WTC11 (cell line): Measurements from ENCODE around the gene PIGV.

ENCODE experiments used
- CREB1 ChIP-seq: sonication (generic); formaldehyde crosslinking; IDR thresholded peaks from 2 replicates; pipeline ENCODE4 v1.8.0; 2023; ENCODE audit warnings: mild to moderate bottlenecking, missing genetic modification reagents
- CTCF ChIP-seq: fragments of 200-600 bp; IDR thresholded peaks from 2 replicates; pipeline ENCODE4 v1.8.0; 2022; ENCODE audit warnings: antibody characterized with exemption
- FOXK1 ChIP-seq: sonication (generic); formaldehyde crosslinking; IDR thresholded peaks from 2 replicates; pipeline ENCODE4 v1.8.0; 2022; ENCODE audit warnings: mild to moderate bottlenecking, moderate library complexity, missing genetic modification reagents
- IRF2 ChIP-seq: sonication (generic); formaldehyde crosslinking; IDR thresholded peaks from 2 replicates; pipeline ENCODE4 v1.8.0; 2022; ENCODE audit warnings: low read depth, missing genetic modification reagents, borderline replicate concordance
- TEAD4 ChIP-seq: sonication (generic); formaldehyde crosslinking; IDR thresholded peaks from 2 replicates; pipeline ENCODE4 v1.8.0; 2022; ENCODE audit warnings: mild to moderate bottlenecking, missing genetic modification reagents
- ZNF263 ChIP-seq: sonication (generic); formaldehyde crosslinking; IDR thresholded peaks from 2 replicates; pipeline ENCODE4 v1.8.1; 2022; ENCODE audit warnings: low read depth, mild to moderate bottlenecking, moderate library complexity, missing genetic modification reagents
- TF ChIP-seq, protein P1 (sequence below): sonication (generic); formaldehyde crosslinking; IDR thresholded peaks from 2 replicates; pipeline ENCODE4 v1.8.1; 2023; ENCODE audit warnings: mild to moderate bottlenecking, missing genetic modification reagents

- TF ChIP-seq FOXK1 (CRISPR knock-in tag) (peak; percentile 65; the same call in 1 of the 2 replicates), ZNF263 (CRISPR knock-in tag) (no peak), CREB1 (no peak), CTCF (no peak), IRF2 (CRISPR knock-in tag) (no peak), TEAD4 (no peak)
- TF ChIP-seq, protein P1, sequence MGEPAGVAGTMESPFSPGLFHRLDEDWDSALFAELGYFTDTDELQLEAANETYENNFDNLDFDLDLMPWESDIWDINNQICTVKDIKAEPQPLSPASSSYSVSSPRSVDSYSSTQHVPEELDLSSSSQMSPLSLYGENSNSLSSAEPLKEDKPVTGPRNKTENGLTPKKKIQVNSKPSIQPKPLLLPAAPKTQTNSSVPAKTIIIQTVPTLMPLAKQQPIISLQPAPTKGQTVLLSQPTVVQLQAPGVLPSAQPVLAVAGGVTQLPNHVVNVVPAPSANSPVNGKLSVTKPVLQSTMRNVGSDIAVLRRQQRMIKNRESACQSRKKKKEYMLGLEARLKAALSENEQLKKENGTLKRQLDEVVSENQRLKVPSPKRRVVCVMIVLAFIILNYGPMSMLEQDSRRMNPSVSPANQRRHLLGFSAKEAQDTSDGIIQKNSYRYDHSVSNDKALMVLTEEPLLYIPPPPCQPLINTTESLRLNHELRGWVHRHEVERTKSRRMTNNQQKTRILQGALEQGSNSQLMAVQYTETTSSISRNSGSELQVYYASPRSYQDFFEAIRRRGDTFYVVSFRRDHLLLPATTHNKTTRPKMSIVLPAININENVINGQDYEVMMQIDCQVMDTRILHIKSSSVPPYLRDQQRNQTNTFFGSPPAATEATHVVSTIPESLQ (CRISPR knock-in tag), result no peak
These were observed 43.4 kb upstream of the PIGV start for GRCh38 chr1:26744075-26744959.
